Peyer's patch (tissue), 4 donors: ENCODE results near the gene TLE7. TPM values are rescaled to one million over a fixed set of nuclear protein-coding genes. Genes with fewer than 3 reads are reported as not detected.
A peak's percentile ranks its signal among the peaks of the same experiment; 100 is the strongest.

Source experiments
- DNase-seq, 3 donors: peaks; one replicate each; pipeline ENCODE4 v3.0.0-alpha.2; 2017 to 2019
- H3K27ac ChIP-seq, 4 donors: fragments of 200-600 bp; sonication (generic); one replicate each; pipeline ENCODE4 v1.5.1; 2016 to 2019
- H3K27me3 ChIP-seq, 2 donors: fragments of 200-600 bp; sonication (generic); one replicate each; pipeline ENCODE4 v1.5.1; 2019
- H3K36me3 ChIP-seq, 3 donors: fragments of 200-600 bp; sonication (generic); one replicate each; pipeline ENCODE4 v1.5.1; 2016 to 2019
- H3K4me1 ChIP-seq, 4 donors: fragments of 200-600 bp; sonication (generic); one replicate each; pipeline ENCODE4 v1.5.1; 2016 to 2019
- H3K4me3 ChIP-seq, 4 donors: fragments of 200-600 bp; sonication (generic); 1 replicate in 3 of 4; 2 replicates in 1 of 4; pipeline ENCODE4 v1.5.1; 2016 to 2019; ENCODE audit warnings: mild to moderate bottlenecking in 1 of 4
- H3K9me3 ChIP-seq, 4 donors: fragments of 200-600 bp; sonication (generic); one replicate each; pipeline ENCODE4 v1.5.1; 2016 to 2019; ENCODE audit warnings: mild to moderate bottlenecking in 1 of 4
- CTCF ChIP-seq, 6 experiments: fragments of 450-650 bp in 4 of 6; fragments of 200-600 bp in 2 of 6; sonication (generic) in 1 of 6; IDR thresholded peaks; one replicate each; pipeline ENCODE4 v1.5.1; 2017 to 2019; ENCODE audit warnings: antibody characterized with exemption in 6 of 6, mild to moderate bottlenecking in 3 of 6, moderate library complexity in 1 of 6
- POLR2A ChIP-seq, 2 donors: fragments of 450-650 bp; IDR thresholded peaks; one replicate each; pipeline ENCODE4 v1.5.1; 2017; ENCODE audit warnings: antibody characterized with exemption in 2 of 2, mild to moderate bottlenecking in 2 of 2, moderate library complexity in 2 of 2
- total RNA-seq, 4 donors: library from RNA; depleted of rRNA; stranded (reverse); fragments of >200 nt; gene quantifications; one replicate each; pipeline ENCODE4 v1.1.0, GENCODE V29; 2016

TLE7 gene
- total RNA-seq, 4 donors from 2014 or later, result not detected

GRCh38 chr16:71423016-71423415, 18.8 kb downstream of the TLE7 start:
- H3K27ac ChIP-seq, result no peak overlapping the region
- no peaks in the 10 kb centered on the region for H3K36me3 ChIP-seq
- no peaks in the 10 kb centered on the region for H3K27me3 ChIP-seq
- peak in 1 of 3 donors; percentile 9 for DNase-seq
- no peaks in the 10 kb centered on the region for H3K4me1 ChIP-seq
- no peak overlapping the region for H3K4me3 ChIP-seq
- TF ChIP-seq CTCF (IDR thresholded peaks at IDR 0.05), result no peak
- no peak for TF ChIP-seq POLR2A (IDR thresholded peaks at IDR 0.05)
- no peaks in the 10 kb centered on the region for H3K9me3 ChIP-seq

GRCh38 chr16:71421911-71422310, 19.9 kb downstream of the TLE7 start:
- no peak for TF ChIP-seq POLR2A (IDR thresholded peaks at IDR 0.05)
- TF ChIP-seq CTCF (IDR thresholded peaks at IDR 0.05), result peak in 3 of 6 experiments; percentile 11 to 31 (median 26)
- Histone ChIP-seq H3K27me3 (no peaks in the 10 kb centered on the region), H3K4me1 (no peaks in the 10 kb centered on the region), H3K36me3 (no peaks in the 10 kb centered on the region), H3K27ac (no peak overlapping the region), H3K4me3 (no peak overlapping the region), H3K9me3 (no peaks in the 10 kb centered on the region)
- peak in 1 of 3 donors; percentile 55 for DNase-seq

GRCh38 chr16:71414038-71414437, 27.8 kb downstream of the TLE7 start:
- Histone ChIP-seq H3K36me3 (no peaks in the 10 kb centered on the region), H3K4me3 (no peak overlapping the region), H3K27me3 (no peaks in the 10 kb centered on the region), H3K4me1 (peaks cover 0 to 10% (median 3%) of the 10 kb centered on the region in 4 donors), H3K9me3 (no peaks in the 10 kb centered on the region), H3K27ac (no peak overlapping the region)
- TF ChIP-seq CTCF (IDR thresholded peaks at IDR 0.05), result no peak
- TF ChIP-seq POLR2A (IDR thresholded peaks at IDR 0.05), result no peak
- DNase-seq, result peak in 1 of 3 donors; percentile 8

- H3K9me3 ChIP-seq, result no peaks in the 10 kb centered on the region
- DNase-seq, result no peak
- H3K27ac ChIP-seq, result no peak overlapping the region
- no peak for TF ChIP-seq POLR2A (IDR thresholded peaks at IDR 0.05)
- TF ChIP-seq CTCF (IDR thresholded peaks at IDR 0.05), result no peak
- no peak overlapping the region for H3K4me3 ChIP-seq
- no peaks in the 10 kb centered on the region for H3K27me3 ChIP-seq
- H3K4me1 ChIP-seq, result peaks cover 0 to 10% (median 3%) of the 10 kb centered on the region in 4 donors
- H3K36me3 ChIP-seq, result no peaks in the 10 kb centered on the region
Observed at GRCh38 chr16:71413341-71413740, 28.5 kb downstream of the TLE7 start.

- DNase-seq, result peak; percentile 36 to 86 (median 62)
- no peak overlapping the region for H3K27ac ChIP-seq
- peaks cover 0 to 10% (median 3%) of the 10 kb centered on the region in 4 donors for H3K4me1 ChIP-seq
- TF ChIP-seq CTCF (IDR thresholded peaks at IDR 0.05) (peak; percentile 74 to 86 (median 82)), POLR2A (IDR thresholded peaks at IDR 0.05) (no peak)
- H3K27me3 ChIP-seq, result no peaks in the 10 kb centered on the region
- no peak overlapping the region for H3K4me3 ChIP-seq
- H3K9me3 ChIP-seq, result no peaks in the 10 kb centered on the region
- H3K36me3 ChIP-seq, result no peaks in the 10 kb centered on the region
Observed at GRCh38 chr16:71412270-71413160, 29.3 kb downstream of the TLE7 start.
